Testis (tissue), 3 donors: ENCODE measurements around the gene PIEZO2. TPM values are rescaled to one million over a fixed set of nuclear protein-coding genes. Genes with fewer than 3 reads are reported as not detected.

ENCODE experiments used
- microRNA-seq, 2 donors: library from miRNA; unstranded; fragments of <30 nt; microRNA quantifications; one replicate each; pipeline ENCODE4, GENCODE V29; 2016; ENCODE audit warnings: borderline number of aligned reads in 2 of 2, borderline replicate concordance in 1 of 2
- polyA plus RNA-seq: library from polyadenylated mRNA; stranded (reverse); fragments of 350-450 nt; fragmentation: Illumina TruSeq; extraction: RNeasy Lipid Tissue Mini Kit (QIAGEN cat#74804); gene quantifications from one replicate; pipeline ENCODE4 v1.2.3, GENCODE V29; 2014; ENCODE audit warnings: low read depth, low replicate concordance; ENCODE audit not compliant: insufficient read depth
- small RNA-seq, 2 donors: library from RNA; depleted of rRNA; stranded (forward); fragments of <200 nt; gene quantifications; one replicate each; pipeline ENCODE3, GENCODE V24; 2016
- total RNA-seq, 2 donors: library from RNA; depleted of rRNA; stranded (reverse); fragments of >200 nt; gene quantifications; one replicate each; pipeline ENCODE4 v1.2.3, GENCODE V29; 2016

Gene PIEZO2
- total and polyA plus RNA-seq, 3 donors from 2014 or later: 2.3 to 3.5 (median 3.0) TPM

Small RNA genes within 50 kb of the gene (microRNA-seq; reads per million reads assigned to microRNA genes)
- gene MIR6788: 0 reads per million in 2 donors

Small RNA genes within 50 kb of the gene (small RNA-seq; reads per million reads assigned to genes)
- gene AP001180.3 (0 reads per million in 2 donors), gene AP001180.5 (0 reads per million in 2 donors), gene MIR6788 (0 reads per million in 2 donors)
